Measurements from ENCODE around the gene THOP1. TPM values are rescaled to one million over a fixed set of nuclear protein-coding genes. Genes with fewer than 3 reads are reported as not detected.

Gene THOP1
- total RNA-seq, 1 donor from 2014 or later: 60.9 TPM

DNA sequence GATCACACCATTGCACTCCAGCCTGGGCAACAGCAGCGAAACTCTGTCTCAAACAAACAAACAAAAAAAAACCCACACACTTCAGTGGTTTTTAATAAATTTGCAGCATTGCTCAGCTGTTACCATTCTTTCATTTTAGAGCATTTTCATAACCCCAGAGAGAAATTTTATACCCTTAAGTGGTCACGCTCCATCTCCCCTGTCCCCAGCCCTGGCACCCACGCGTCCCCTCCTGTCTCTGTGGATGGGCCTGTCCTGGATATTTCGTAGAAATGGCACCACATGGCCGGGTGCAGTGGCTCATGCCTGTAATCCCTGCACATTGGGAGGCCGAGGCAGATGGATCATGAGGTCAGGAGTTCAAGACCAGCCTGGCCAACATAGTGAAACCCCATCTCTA is 7.8 kb downstream of the THOP1 start:
- Histone ChIP-seq H3K4me1 (peaks cover 30% of the 10 kb centered on the region), H3K36me3 (peaks cover 32% of the 10 kb centered on the region), H3K4me3 (no peak overlapping the region), H3K27ac (replicated peaks) (no peak overlapping the region), H3K9me3 (replicated peaks) (no peaks in the 10 kb centered on the region), H3K27me3 (ENCODE audit: low read depth) (no peaks in the 10 kb centered on the region)
- TF ChIP-seq, protein P1, sequence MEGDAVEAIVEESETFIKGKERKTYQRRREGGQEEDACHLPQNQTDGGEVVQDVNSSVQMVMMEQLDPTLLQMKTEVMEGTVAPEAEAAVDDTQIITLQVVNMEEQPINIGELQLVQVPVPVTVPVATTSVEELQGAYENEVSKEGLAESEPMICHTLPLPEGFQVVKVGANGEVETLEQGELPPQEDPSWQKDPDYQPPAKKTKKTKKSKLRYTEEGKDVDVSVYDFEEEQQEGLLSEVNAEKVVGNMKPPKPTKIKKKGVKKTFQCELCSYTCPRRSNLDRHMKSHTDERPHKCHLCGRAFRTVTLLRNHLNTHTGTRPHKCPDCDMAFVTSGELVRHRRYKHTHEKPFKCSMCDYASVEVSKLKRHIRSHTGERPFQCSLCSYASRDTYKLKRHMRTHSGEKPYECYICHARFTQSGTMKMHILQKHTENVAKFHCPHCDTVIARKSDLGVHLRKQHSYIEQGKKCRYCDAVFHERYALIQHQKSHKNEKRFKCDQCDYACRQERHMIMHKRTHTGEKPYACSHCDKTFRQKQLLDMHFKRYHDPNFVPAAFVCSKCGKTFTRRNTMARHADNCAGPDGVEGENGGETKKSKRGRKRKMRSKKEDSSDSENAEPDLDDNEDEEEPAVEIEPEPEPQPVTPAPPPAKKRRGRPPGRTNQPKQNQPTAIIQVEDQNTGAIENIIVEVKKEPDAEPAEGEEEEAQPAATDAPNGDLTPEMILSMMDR (IDR thresholded peaks at IDR 0.05; ENCODE audit: borderline replicate concordance): no peak
- intact Hi-C loops (cut with micrococcal nuclease): no loop called here
- no peak for DNase-seq

DNA sequence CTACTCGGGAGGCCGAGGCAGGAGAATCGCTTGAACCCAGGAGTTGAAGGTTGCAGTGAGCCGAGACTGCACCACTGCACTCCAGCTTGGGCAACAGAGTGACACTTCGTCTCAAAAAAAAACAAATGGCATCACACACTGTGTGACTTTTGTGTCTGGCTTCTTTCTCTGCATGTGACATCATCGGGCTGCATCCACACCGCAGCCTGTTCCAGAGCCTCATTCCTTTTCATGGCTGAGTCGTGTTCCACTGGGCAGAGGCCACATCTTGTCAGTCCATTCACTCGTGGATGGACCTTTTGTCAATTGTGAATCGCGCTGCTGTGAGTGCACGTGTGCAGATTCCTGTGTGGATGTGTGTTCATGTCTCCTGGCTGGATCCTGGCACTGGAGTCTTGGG is 8.3 kb downstream of the THOP1 start:
- peaks cover 36% of the 10 kb centered on the region for H3K36me3 ChIP-seq
- no peak overlapping the region for H3K4me3 ChIP-seq
- H3K9me3 ChIP-seq (replicated peaks): no peaks in the 10 kb centered on the region
- TF ChIP-seq, protein P1 (IDR thresholded peaks at IDR 0.05; ENCODE audit: borderline replicate concordance): no peak
- intact Hi-C loops (cut with micrococcal nuclease): no loop called here
- H3K27ac ChIP-seq (replicated peaks): no peak overlapping the region
- H3K27me3 ChIP-seq (ENCODE audit: low read depth): no peaks in the 10 kb centered on the region
- DNase-seq: no peak
- H3K4me1 ChIP-seq: peaks cover 34% of the 10 kb centered on the region

DNA sequence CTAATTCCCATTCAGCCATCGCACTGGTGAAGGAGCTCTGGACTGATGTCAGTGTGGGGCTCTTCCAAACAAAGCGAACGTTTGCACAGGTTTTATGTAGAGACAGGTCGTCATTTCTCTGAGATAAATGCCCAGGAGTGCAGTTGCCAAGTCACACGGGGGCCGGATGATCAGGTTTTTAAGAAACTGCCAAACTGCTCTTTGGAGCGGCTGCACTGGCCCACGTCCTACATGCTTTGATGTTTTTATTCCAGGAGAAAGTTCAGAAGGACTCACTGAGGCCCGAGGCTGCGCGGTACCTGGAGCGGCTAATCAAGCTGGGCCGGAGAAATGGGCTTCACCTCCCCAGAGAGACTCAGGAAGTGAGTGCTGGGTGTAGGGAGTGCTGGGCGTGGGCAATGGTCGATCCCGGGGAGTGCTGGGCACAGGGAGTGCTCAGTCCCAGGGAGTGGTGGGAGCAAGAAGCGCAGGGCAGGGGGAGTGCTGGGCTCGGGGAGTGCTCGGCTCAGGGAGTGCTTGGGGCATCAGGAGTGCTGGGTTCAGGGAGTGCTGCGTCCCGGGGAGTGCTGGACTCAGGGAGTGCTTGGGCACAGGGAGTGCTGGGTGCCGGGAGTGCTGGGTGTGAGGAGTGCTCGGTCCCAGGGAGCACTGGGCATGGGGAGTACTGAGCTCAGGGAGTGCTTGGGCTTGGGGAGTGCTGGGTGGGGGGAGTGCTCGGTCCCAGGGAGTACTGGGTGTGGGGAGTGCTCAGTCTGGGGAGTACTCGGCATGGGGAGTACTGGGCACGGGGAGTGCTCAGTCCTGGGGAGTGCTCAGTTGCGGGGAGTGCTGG is 10.7 kb downstream of the THOP1 start:
- H3K4me1 ChIP-seq: peaks cover 47% of the 10 kb centered on the region
- intact Hi-C loops (cut with micrococcal nuclease): no loop called here
- peak overlapping the region; percentile 92 for H3K27ac ChIP-seq (replicated peaks)
- DNase-seq: no peak
- no peaks in the 10 kb centered on the region for H3K27me3 ChIP-seq (ENCODE audit: low read depth)
- H3K9me3 ChIP-seq (replicated peaks): no peaks in the 10 kb centered on the region
- TF ChIP-seq, protein P1 (IDR thresholded peaks at IDR 0.05; ENCODE audit: borderline replicate concordance): no peak
- H3K36me3 ChIP-seq: peaks cover 42% of the 10 kb centered on the region
- no peak overlapping the region for H3K4me3 ChIP-seq

DNA sequence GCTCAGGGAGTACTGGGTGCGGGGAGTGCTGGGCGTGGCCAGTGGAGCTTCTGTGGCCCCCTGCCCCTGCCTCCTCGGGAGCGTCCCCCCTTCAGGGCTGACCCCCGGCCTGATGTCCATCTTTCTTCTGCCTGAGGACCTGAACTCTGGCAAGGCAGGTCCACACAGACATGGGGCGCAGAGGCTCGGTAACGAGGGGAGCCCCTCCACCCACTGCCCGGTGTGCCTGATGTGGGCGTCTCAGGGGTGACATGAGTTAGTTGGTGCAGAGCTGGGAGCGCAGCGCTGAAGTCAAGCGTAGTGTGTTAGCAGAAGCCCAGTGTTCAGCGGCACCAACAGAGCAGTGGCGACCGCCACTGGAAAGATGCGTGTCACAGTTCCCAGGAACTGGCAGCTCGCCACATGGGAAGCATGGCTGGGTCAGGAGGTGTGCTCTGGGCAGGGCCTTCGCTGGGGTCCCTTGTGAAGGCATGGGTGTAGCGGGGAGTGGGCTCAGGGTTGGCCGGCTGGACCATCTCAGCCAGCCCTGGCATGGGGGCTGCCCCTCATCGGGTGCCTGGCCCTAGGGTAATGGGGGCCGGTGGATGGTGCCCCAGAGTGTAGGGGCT is 11.5 kb downstream of the THOP1 start:
- peak; percentile 52 for DNase-seq
- TF ChIP-seq, protein P1 (IDR thresholded peaks at IDR 0.05; ENCODE audit: borderline replicate concordance): no peak
- H3K27me3 ChIP-seq (ENCODE audit: low read depth): no peaks in the 10 kb centered on the region
- intact Hi-C loops (cut with micrococcal nuclease): no loop called here
- no peaks in the 10 kb centered on the region for H3K9me3 ChIP-seq (replicated peaks)
- no peak overlapping the region for H3K4me3 ChIP-seq
- H3K4me1 ChIP-seq: peaks cover 47% of the 10 kb centered on the region
- H3K27ac ChIP-seq (replicated peaks): peak overlapping the region; percentile 92
- peaks cover 38% of the 10 kb centered on the region for H3K36me3 ChIP-seq

DNA sequence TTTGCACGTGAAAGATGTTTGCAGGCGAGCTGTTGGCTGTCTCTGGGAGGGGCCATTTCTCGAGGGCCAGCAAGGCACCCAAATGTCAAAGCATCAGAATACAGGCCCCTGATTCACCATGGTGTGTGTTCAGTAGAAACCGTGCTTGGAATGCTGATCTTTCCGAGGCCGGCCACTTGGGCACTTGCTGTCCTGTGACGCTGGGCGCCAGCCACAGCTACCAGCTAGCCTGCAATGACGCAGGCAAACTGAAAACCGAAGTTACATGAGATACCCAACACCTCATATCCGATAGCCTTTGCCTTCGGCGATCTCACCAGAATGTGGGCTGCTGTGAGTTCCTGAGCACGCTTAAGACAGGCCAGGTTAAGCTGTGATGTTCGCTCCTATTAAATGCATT is 12.0 kb downstream of the THOP1 start:
- peak; percentile 58 for DNase-seq
- Histone ChIP-seq H3K27ac (replicated peaks) (peak overlapping the region; percentile 92), H3K36me3 (peaks cover 38% of the 10 kb centered on the region), H3K27me3 (ENCODE audit: low read depth) (no peaks in the 10 kb centered on the region), H3K4me3 (no peak overlapping the region), H3K9me3 (replicated peaks) (no peaks in the 10 kb centered on the region), H3K4me1 (peaks cover 47% of the 10 kb centered on the region)
- TF ChIP-seq, protein P1 (IDR thresholded peaks at IDR 0.05; ENCODE audit: borderline replicate concordance): no peak
- intact Hi-C loops (cut with micrococcal nuclease): no loop called here
